Smooth muscle cell of the brain vasculature (primary cell): ENCODE data around the gene FARP1.

Experiments
- DNase-seq: peaks from one replicate; pipeline ENCODE4 v3.0.0-alpha.2; 2012; ENCODE audit warnings: low read depth, low spot score

FARP1 gene

GRCh38 chr13:98203646-98204326 is 60.9 kb downstream of the FARP1 start:
- DNase-seq: no peak

- DNase-seq: no peak
Observed at GRCh38 chr13:98204546-98204945, 61.7 kb downstream of the FARP1 start.

- no peak for DNase-seq
Observed at GRCh38 chr13:98206946-98207345, 64.1 kb downstream of the FARP1 start.

- no peak for DNase-seq
Observed at GRCh38 chr13:98207416-98207815, 64.5 kb downstream of the FARP1 start.

- no peak for DNase-seq
Observed at GRCh38 chr13:98208606-98209005, 65.7 kb downstream of the FARP1 start.

GRCh38 chr13:98212763-98213162 is 69.9 kb downstream of the FARP1 start:
- DNase-seq: no peak

- DNase-seq: no peak
Observed at GRCh38 chr13:98213354-98213753, 70.5 kb downstream of the FARP1 start.

GRCh38 chr13:98214008-98214643 is 71.2 kb downstream of the FARP1 start:
- no peak for DNase-seq

- no peak for DNase-seq
Observed at GRCh38 chr13:98214707-98215106, 71.8 kb downstream of the FARP1 start.

- DNase-seq: no peak
Observed at GRCh38 chr13:98215508-98215907, 72.6 kb downstream of the FARP1 start.

GRCh38 chr13:98216135-98216565 is 73.3 kb downstream of the FARP1 start:
- peak; percentile 74 for DNase-seq

GRCh38 chr13:98216711-98217285 is 73.9 kb downstream of the FARP1 start:
- no peak for DNase-seq

- DNase-seq: no peak
Observed at GRCh38 chr13:98217597-98217996, 74.7 kb downstream of the FARP1 start.

- no peak for DNase-seq
Observed at GRCh38 chr13:98219685-98220084, 76.8 kb downstream of the FARP1 start.

- no peak for DNase-seq
Observed at GRCh38 chr13:98220271-98220791, 77.4 kb downstream of the FARP1 start.

GRCh38 chr13:98221234-98221633 is 78.3 kb downstream of the FARP1 start:
- DNase-seq: no peak

- no peak for DNase-seq
Observed at GRCh38 chr13:98222081-98222554, 79.2 kb downstream of the FARP1 start.

GRCh38 chr13:98222816-98223215 is 79.9 kb downstream of the FARP1 start:
- DNase-seq: no peak

GRCh38 chr13:98223741-98224140 is 80.8 kb downstream of the FARP1 start:
- DNase-seq: no peak

GRCh38 chr13:98224557-98224956 is 81.7 kb downstream of the FARP1 start:
- no peak for DNase-seq

- no peak for DNase-seq
Observed at GRCh38 chr13:98225036-98225940, 82.4 kb downstream of the FARP1 start.

GRCh38 chr13:98226496-98226895 is 83.6 kb downstream of the FARP1 start:
- DNase-seq: no peak
